Psoas muscle (tissue), 8 donors: ENCODE results near the gene CCDC78. TPM values are rescaled to one million over a fixed set of nuclear protein-coding genes. Genes with fewer than 3 reads are reported as not detected.

Source experiments
- ATAC-seq, 4 donors: fragments of 200-7000 bp; cut with Tn5 transposase; one replicate each; pipeline ENCODE4 v1.9.1; 2020; ENCODE audit warnings: moderate library complexity in 3 of 4, mild to moderate bottlenecking in 2 of 4
- DNase-seq, 2 donors: peaks; one replicate each; pipeline ENCODE4 v3.0.0-alpha.2; 2020
- H3K27ac ChIP-seq: fragments of 200-600 bp; one replicate; pipeline ENCODE4 v1.8.0; 2022
- H3K27me3 ChIP-seq, 3 donors: fragments of 200-600 bp in 1 of 3; one replicate each; pipeline versions ENCODE4 v1.6.1 to v1.8.0; 2013 to 2022; ENCODE audit warnings: low read length in 2 of 3, mild to moderate bottlenecking in 2 of 3, moderate library complexity in 1 of 3; ENCODE audit not compliant: insufficient read depth in 3 of 3
- H3K36me3 ChIP-seq, 2 donors: fragments of 200-600 bp in 1 of 2; one replicate each; pipeline versions ENCODE4 v1.6.1 to v1.8.0; 2013 to 2022; ENCODE audit warnings: low read depth in 1 of 2, mild to moderate bottlenecking in 1 of 2, moderate library complexity in 1 of 2; ENCODE audit not compliant: insufficient read depth in 1 of 2
- H3K4me1 ChIP-seq: fragments of 200-600 bp; one replicate; pipeline ENCODE4 v1.8.0; 2022
- H3K4me3 ChIP-seq: fragments of 200-600 bp; one replicate; pipeline ENCODE4 v1.8.0; 2022; ENCODE audit warnings: mild to moderate bottlenecking
- H3K9me3 ChIP-seq: fragments of 200-600 bp; one replicate; pipeline ENCODE4 v1.8.0; 2022
- WGBS, 3 donors: extraction: QIAGEN DNeasy Blood & Tissue Kit; methylation state at CpG; one replicate each; pipeline versions ENCODE4 v1.1.6 to v1.1.7; 2013; 5-methylcytosine and 5-hydroxymethylcytosine counted together
- intact Hi-C, 2 donors: fragments of 100-400 bp; cut with DNase I; formaldehyde crosslinking; loops; one replicate each; pipeline versions ENCODE4 v1.11.0 to v1.14.2; 2022
- polyA plus RNA-seq, 3 donors: library from polyadenylated mRNA; stranded (reverse); fragments of 200-250 nt; gene quantifications; one replicate each; pipeline ENCODE4 v1.2.3, GENCODE V29; 2013
- total RNA-seq, 4 donors: library from RNA; stranded (reverse); fragmentation: NEBNext Ultra II Directional in 2 of 4; extraction: Animal tissue kit (Norgen Biotek cat#: 25700) in 2 of 4; gene quantifications; one replicate each; pipeline versions ENCODE4 v1.2.1 to v1.2.4, GENCODE V29; 2021 to 2023
- TF ChIP-seq, protein P1 (sequence below): fragments of 200-600 bp; IDR thresholded peaks from one replicate; pipeline ENCODE4 v1.8.0; 2022; ENCODE audit warnings: antibody characterized with exemption
- donor health status: healthy with polysubstance abuse.
- donor health status: DM: no; HTN: no; CAD: no; lungs with moderate emphysema.
- donor health status: Bipolar disorder and iron deficiency.
- donor health status: healthy.
- donor health status: DM: yes; HTN: yes; CAD: no.
- donor health status: DM: no; HTN: no; CAD: no.
- donor health status: DM: no; HTN: no; CAD: no.
- donor health status: DM: yes; HTN: yes; CAD: no.

The CCDC78 gene
- total and polyA plus RNA-seq, 7 donors: 0.11 to 0.16 (median 0.12) TPM; not detected in 4

- Histone ChIP-seq H3K27ac (no peak overlapping the region), H3K27me3 (no peaks in the 10 kb centered on the region), H3K4me1 (peaks cover 29% of the 10 kb centered on the region), H3K36me3 (peaks cover 0 to 9% of the 10 kb centered on the region in 2 donors), H3K4me3 (no peak overlapping the region), H3K9me3 (no peaks in the 10 kb centered on the region)
- WGBS, 3 donors: 73 to 84% (median 78%) methylated on average over 6 of the region's 6 CpGs
- intact Hi-C loops: no loop called here
- TF ChIP-seq, protein P1, sequence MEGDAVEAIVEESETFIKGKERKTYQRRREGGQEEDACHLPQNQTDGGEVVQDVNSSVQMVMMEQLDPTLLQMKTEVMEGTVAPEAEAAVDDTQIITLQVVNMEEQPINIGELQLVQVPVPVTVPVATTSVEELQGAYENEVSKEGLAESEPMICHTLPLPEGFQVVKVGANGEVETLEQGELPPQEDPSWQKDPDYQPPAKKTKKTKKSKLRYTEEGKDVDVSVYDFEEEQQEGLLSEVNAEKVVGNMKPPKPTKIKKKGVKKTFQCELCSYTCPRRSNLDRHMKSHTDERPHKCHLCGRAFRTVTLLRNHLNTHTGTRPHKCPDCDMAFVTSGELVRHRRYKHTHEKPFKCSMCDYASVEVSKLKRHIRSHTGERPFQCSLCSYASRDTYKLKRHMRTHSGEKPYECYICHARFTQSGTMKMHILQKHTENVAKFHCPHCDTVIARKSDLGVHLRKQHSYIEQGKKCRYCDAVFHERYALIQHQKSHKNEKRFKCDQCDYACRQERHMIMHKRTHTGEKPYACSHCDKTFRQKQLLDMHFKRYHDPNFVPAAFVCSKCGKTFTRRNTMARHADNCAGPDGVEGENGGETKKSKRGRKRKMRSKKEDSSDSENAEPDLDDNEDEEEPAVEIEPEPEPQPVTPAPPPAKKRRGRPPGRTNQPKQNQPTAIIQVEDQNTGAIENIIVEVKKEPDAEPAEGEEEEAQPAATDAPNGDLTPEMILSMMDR: no peak
- DNase-seq (no peak), ATAC-seq (no peak)
Observed at GRCh38 chr16:718922-719321, 7.3 kb downstream of the CCDC78 start.

DNA sequence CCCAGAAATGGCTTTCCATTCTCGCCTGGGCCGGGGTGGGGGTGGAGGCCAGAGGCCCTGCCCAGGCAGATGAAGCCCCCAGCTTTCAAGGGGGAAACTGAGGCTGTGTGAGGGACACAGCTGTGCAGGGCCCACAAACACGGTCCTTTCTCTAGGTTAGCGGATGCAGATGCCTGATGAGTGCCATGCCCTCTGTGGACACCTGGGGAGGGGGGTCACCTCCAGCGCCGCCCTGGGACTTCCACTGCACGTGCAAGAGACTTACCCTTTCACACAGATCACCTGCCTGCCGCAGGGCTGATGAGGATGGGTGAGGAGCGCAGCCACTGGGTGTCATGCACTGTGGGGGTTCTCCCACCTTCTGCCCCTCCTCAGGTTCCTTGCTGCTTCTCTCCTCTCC, 7.9 kb downstream of the CCDC78 start:
- Histone ChIP-seq H3K27me3 (no peaks in the 10 kb centered on the region), H3K27ac (no peak overlapping the region), H3K4me3 (no peak overlapping the region), H3K9me3 (no peaks in the 10 kb centered on the region), H3K4me1 (peaks cover 29% of the 10 kb centered on the region), H3K36me3 (peaks cover 0 to 9% of the 10 kb centered on the region in 2 donors)
- DNase-seq (no peak), ATAC-seq (no peak)
- intact Hi-C loops: no loop called here
- TF ChIP-seq, protein P1: no peak
- 88 to 97% (median 90%) methylated on average over 9 of the region's 9 CpGs for WGBS, 3 donors

DNA sequence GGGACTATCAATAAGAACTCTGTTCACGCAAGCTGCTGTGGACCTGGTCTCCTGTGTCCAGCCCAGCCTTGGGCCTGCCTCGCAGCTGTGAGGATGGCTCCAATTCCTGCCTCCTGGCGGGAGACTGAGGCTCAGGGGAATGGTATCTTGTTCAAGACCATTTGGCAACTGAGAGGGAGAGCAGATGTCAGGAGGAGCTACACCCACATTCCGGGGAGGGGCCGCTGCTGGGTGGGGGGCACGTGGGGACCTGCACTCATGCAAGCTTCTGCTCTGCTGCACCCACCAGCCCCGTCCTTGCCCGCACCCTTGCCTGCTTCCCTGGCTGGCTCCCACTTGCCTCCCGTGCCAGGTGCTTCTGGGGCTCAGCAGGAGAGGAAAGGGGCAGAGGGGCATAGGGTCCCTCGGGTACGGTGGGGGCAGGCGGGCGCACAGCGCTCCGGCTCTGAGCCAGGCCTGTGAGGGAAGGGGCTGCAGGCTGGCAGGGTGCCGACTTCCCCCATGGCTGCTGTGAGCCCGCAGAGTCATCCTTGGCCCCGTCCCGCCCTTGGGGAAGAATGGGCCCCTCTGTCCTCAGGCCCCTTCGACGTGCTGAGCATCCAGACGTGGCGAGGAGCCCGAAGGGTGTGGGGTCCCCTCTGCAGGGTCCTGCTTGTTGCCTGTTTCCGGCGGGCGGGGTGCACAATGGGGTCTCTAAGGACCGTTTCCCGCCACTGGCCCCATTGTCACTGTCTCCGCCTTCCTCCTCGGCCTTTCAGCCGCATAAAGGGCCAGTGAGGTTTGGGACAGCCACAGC, 8.6 kb downstream of the CCDC78 start:
- no peak overlapping the region for H3K4me3 ChIP-seq
- no peak for ATAC-seq
- H3K36me3 ChIP-seq: peaks cover 0 to 7% of the 10 kb centered on the region in 2 donors
- intact Hi-C loops: no loop called here
- WGBS, 3 donors: 71 to 78% (median 73%) methylated on average over 27 to 32 of the region's 32 CpGs
- H3K9me3 ChIP-seq: no peaks in the 10 kb centered on the region
- TF ChIP-seq, protein P1: no peak
- H3K27ac ChIP-seq: no peak overlapping the region
- H3K4me1 ChIP-seq: peaks cover 29% of the 10 kb centered on the region
- no peaks in the 10 kb centered on the region for H3K27me3 ChIP-seq
- no peak for DNase-seq

- Histone ChIP-seq H3K27me3 (peaks cover 0 to 2% (median 0%) of the 10 kb centered on the region in 3 donors), H3K27ac (no peak overlapping the region), H3K9me3 (no peaks in the 10 kb centered on the region), H3K4me3 (no peak overlapping the region), H3K36me3 (peaks cover 0 to under 1% of the 10 kb centered on the region in 2 donors), H3K4me1 (peaks cover 24% of the 10 kb centered on the region)
- ATAC-seq (no peak), DNase-seq (no peak)
- 86 to 88% (median 87%) methylated on average over 26 to 29 of the region's 29 CpGs for WGBS, 3 donors
- TF ChIP-seq, protein P1: no peak
- intact Hi-C loops: no loop called here
Observed at GRCh38 chr16:716768-717325, 9.4 kb downstream of the CCDC78 start.
